Transverse colon (tissue), 4 donors: ENCODE results near the gene CCDC150.

Source experiments
- EP300 ChIP-seq: sonication (generic); formaldehyde crosslinking; IDR thresholded peaks from one replicate; pipeline ENCODE4 v1.6.1; 2017; ENCODE audit warnings: antibody characterized with exemption, low read depth
- POLR2A ChIP-seq: fragments of 450-650 bp; IDR thresholded peaks from one replicate; pipeline ENCODE4 v1.6.1; 2016; ENCODE audit warnings: antibody characterized with exemption, mild to moderate bottlenecking, moderate library complexity
- POLR2AphosphoS5 ChIP-seq, 3 donors: sonication (generic); formaldehyde crosslinking; IDR thresholded peaks; one replicate each; pipeline ENCODE4 v1.6.1; 2016; ENCODE audit warnings: antibody characterized with exemption in 3 of 3
- TF ChIP-seq, protein P1 (sequence below), 5 experiments: fragments of 200-600 bp in 3 of 5; fragments of 450-650 bp in 2 of 5; sonication (generic) in 3 of 5; IDR thresholded peaks; 1 replicate in 2 of 5; 2 replicates in 3 of 5; pipeline ENCODE4 v1.5.1; 2016 to 2017; ENCODE audit warnings: antibody characterized with exemption in 5 of 5, inconsistent platforms in 3 of 5, mild to moderate bottlenecking in 2 of 5, moderate library complexity in 1 of 5

DNA sequence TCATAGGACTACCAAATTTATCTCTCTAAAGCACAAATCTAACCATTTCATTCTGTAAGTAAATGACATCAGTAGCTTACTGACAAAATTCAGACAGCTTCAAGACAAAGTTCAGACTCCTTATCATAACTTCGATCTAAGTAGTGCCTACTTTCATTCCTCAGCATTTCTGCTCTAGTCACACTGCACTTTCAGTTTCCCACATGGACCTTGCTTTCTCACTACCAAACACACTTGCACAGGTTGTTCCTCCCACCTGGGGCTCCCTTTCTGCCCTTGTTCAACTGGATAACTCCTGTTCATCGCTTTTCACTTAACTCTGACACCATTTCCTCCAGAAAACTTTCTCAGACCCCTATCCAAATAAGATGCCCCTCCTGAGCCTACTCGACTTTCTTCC, 22.1 kb upstream of the CCDC150 start:
- TF ChIP-seq, protein P1, sequence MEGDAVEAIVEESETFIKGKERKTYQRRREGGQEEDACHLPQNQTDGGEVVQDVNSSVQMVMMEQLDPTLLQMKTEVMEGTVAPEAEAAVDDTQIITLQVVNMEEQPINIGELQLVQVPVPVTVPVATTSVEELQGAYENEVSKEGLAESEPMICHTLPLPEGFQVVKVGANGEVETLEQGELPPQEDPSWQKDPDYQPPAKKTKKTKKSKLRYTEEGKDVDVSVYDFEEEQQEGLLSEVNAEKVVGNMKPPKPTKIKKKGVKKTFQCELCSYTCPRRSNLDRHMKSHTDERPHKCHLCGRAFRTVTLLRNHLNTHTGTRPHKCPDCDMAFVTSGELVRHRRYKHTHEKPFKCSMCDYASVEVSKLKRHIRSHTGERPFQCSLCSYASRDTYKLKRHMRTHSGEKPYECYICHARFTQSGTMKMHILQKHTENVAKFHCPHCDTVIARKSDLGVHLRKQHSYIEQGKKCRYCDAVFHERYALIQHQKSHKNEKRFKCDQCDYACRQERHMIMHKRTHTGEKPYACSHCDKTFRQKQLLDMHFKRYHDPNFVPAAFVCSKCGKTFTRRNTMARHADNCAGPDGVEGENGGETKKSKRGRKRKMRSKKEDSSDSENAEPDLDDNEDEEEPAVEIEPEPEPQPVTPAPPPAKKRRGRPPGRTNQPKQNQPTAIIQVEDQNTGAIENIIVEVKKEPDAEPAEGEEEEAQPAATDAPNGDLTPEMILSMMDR (IDR thresholded peaks at IDR 0.05), result no peak
- TF ChIP-seq POLR2A (no peak), POLR2AphosphoS5 (IDR thresholded peaks at IDR 0.05) (no peak), EP300 (no peak)
